ENCODE data around the gene ADD2.

The ADD2 gene

GRCh38 chr2:70733646-70734180 lies 34.3 kb downstream of the ADD2 start:
- no peak for DNase-seq
- Histone ChIP-seq H3K27ac (ENCODE audit: insufficient read depth in 1 of 2, low read depth in 1 of 2, low read length in 2 of 2, poor library complexity in 1 of 2, severe bottlenecking in 2 of 2) (no peak overlapping the region), H3K36me3 (ENCODE audit: control insufficient read depth in 4 of 4, insufficient read depth in 4 of 4, low read length in 3 of 4) (no peaks in the 10 kb centered on the region), H3K9me3 (ENCODE audit: control extremely low read depth in 1 of 5, control insufficient read depth in 4 of 5, insufficient read depth in 2 of 5, low read depth in 1 of 5, low read length in 4 of 5) (no peaks in the 10 kb centered on the region), H3K4me3 (ENCODE audit: control insufficient read depth in 1 of 7, extremely low read depth in 1 of 7, insufficient read depth in 4 of 7, low read depth in 2 of 7, low read length in 6 of 7) (no peak overlapping the region), H3K27me3 (replicated peaks in 2 of 5; ENCODE audit: control insufficient read depth in 4 of 5, insufficient read depth in 5 of 5, low read length in 4 of 5) (peaks cover 6 to 20% (median 16%) of the 10 kb centered on the region in 5 experiments), H3K4me1 (ENCODE audit: control extremely low read depth in 1 of 4, control insufficient read depth in 4 of 4, insufficient read depth in 4 of 4, low read length in 3 of 4) (no peaks in the 10 kb centered on the region)
- ChIA-PET CTCF (no interaction called here), POLR2A (no interaction called here)
- 60% methylated on average over 4 of the region's 7 CpGs for WGBS (ENCODE audit: insufficient coverage)

GRCh38 chr2:70732766-70733645 lies 35.0 kb downstream of the ADD2 start:
- no peaks in the 10 kb centered on the region for H3K9me3 ChIP-seq (ENCODE audit: control extremely low read depth in 1 of 5, control insufficient read depth in 4 of 5, insufficient read depth in 2 of 5, low read depth in 1 of 5, low read length in 4 of 5)
- H3K4me1 ChIP-seq (ENCODE audit: control extremely low read depth in 1 of 4, control insufficient read depth in 4 of 4, insufficient read depth in 4 of 4, low read length in 3 of 4), result no peaks in the 10 kb centered on the region
- ChIA-PET CTCF (no interaction called here), POLR2A (no interaction called here)
- DNase-seq, result no peak
- H3K27me3 ChIP-seq (replicated peaks in 2 of 5; ENCODE audit: control insufficient read depth in 4 of 5, insufficient read depth in 5 of 5, low read length in 4 of 5), result peaks cover 6 to 20% (median 14%) of the 10 kb centered on the region in 5 experiments
- no peak overlapping the region for H3K4me3 ChIP-seq (ENCODE audit: control insufficient read depth in 1 of 7, extremely low read depth in 1 of 7, insufficient read depth in 4 of 7, low read depth in 2 of 7, low read length in 6 of 7)
- WGBS (ENCODE audit: insufficient coverage), result 69% methylated on average over 4 of the region's 6 CpGs
- H3K27ac ChIP-seq (ENCODE audit: insufficient read depth in 1 of 2, low read depth in 1 of 2, low read length in 2 of 2, poor library complexity in 1 of 2, severe bottlenecking in 2 of 2), result no peak overlapping the region
- H3K36me3 ChIP-seq (ENCODE audit: control insufficient read depth in 4 of 4, insufficient read depth in 4 of 4, low read length in 3 of 4), result no peaks in the 10 kb centered on the region

GRCh38 chr2:70730730-70731129 lies 37.3 kb downstream of the ADD2 start:
- Histone ChIP-seq H3K4me1 (ENCODE audit: control extremely low read depth in 1 of 4, control insufficient read depth in 4 of 4, insufficient read depth in 4 of 4, low read length in 3 of 4) (no peaks in the 10 kb centered on the region), H3K4me3 (ENCODE audit: control insufficient read depth in 1 of 7, extremely low read depth in 1 of 7, insufficient read depth in 4 of 7, low read depth in 2 of 7, low read length in 6 of 7) (no peak overlapping the region), H3K36me3 (ENCODE audit: control insufficient read depth in 4 of 4, insufficient read depth in 4 of 4, low read length in 3 of 4) (no peaks in the 10 kb centered on the region), H3K9me3 (ENCODE audit: control extremely low read depth in 1 of 5, control insufficient read depth in 4 of 5, insufficient read depth in 2 of 5, low read depth in 1 of 5, low read length in 4 of 5) (no peaks in the 10 kb centered on the region), H3K27ac (ENCODE audit: insufficient read depth in 1 of 2, low read depth in 1 of 2, low read length in 2 of 2, poor library complexity in 1 of 2, severe bottlenecking in 2 of 2) (no peak overlapping the region), H3K27me3 (replicated peaks in 2 of 5; ENCODE audit: control insufficient read depth in 4 of 5, insufficient read depth in 5 of 5, low read length in 4 of 5) (peaks cover 5 to 18% (median 14%) of the 10 kb centered on the region in 5 experiments)
- no CpG with 5 or more reads among the region's 2 CpGs for WGBS (ENCODE audit: insufficient coverage)
- DNase-seq, result no peak
- ChIA-PET POLR2A (no interaction called here), CTCF (no interaction called here)

- Histone ChIP-seq H3K4me3 (ENCODE audit: control insufficient read depth in 1 of 7, extremely low read depth in 1 of 7, insufficient read depth in 4 of 7, low read depth in 2 of 7, low read length in 6 of 7) (no peak overlapping the region), H3K27ac (ENCODE audit: insufficient read depth in 1 of 2, low read depth in 1 of 2, low read length in 2 of 2, poor library complexity in 1 of 2, severe bottlenecking in 2 of 2) (no peak overlapping the region), H3K27me3 (replicated peaks in 2 of 5; ENCODE audit: control insufficient read depth in 4 of 5, insufficient read depth in 5 of 5, low read length in 4 of 5) (peaks cover 4 to 15% (median 10%) of the 10 kb centered on the region in 5 experiments), H3K9me3 (ENCODE audit: control extremely low read depth in 1 of 5, control insufficient read depth in 4 of 5, insufficient read depth in 2 of 5, low read depth in 1 of 5, low read length in 4 of 5) (no peaks in the 10 kb centered on the region), H3K4me1 (ENCODE audit: control extremely low read depth in 1 of 4, control insufficient read depth in 4 of 4, insufficient read depth in 4 of 4, low read length in 3 of 4) (no peaks in the 10 kb centered on the region), H3K36me3 (ENCODE audit: control insufficient read depth in 4 of 4, insufficient read depth in 4 of 4, low read length in 3 of 4) (no peaks in the 10 kb centered on the region)
- CTCF ChIA-PET, result no interaction called here
- DNase-seq, result no peak
- POLR2A ChIA-PET, result no interaction called here
- no CpG with 5 or more reads among the region's 1 CpG for WGBS (ENCODE audit: insufficient coverage)
Observed at GRCh38 chr2:70729647-70730046, 38.4 kb downstream of the ADD2 start.

- no peak overlapping the region for H3K27ac ChIP-seq (ENCODE audit: insufficient read depth in 1 of 2, low read depth in 1 of 2, low read length in 2 of 2, poor library complexity in 1 of 2, severe bottlenecking in 2 of 2)
- WGBS (ENCODE audit: insufficient coverage), result 70% methylated on average over 5 of the region's 7 CpGs
Observed at GRCh38 chr2:70728128-70728527, 39.9 kb downstream of the ADD2 start.

GRCh38 chr2:70726947-70727725 lies 40.9 kb downstream of the ADD2 start:
- H3K9me3 ChIP-seq (ENCODE audit: control extremely low read depth in 1 of 5, control insufficient read depth in 4 of 5, insufficient read depth in 2 of 5, low read depth in 1 of 5, low read length in 4 of 5), result no peaks in the 10 kb centered on the region
- no peaks in the 10 kb centered on the region for H3K36me3 ChIP-seq (ENCODE audit: control insufficient read depth in 4 of 4, insufficient read depth in 4 of 4, low read length in 3 of 4)
- ChIA-PET CTCF (interaction anchor here (1.4 kb wide), 1 partner anchor 41 kb away, joined by 3 read pairs; the partner anchor contains the start of gene ADD2), POLR2A (no interaction called here)
- H3K27ac ChIP-seq (ENCODE audit: insufficient read depth in 1 of 2, low read depth in 1 of 2, low read length in 2 of 2, poor library complexity in 1 of 2, severe bottlenecking in 2 of 2), result no peak overlapping the region
- peaks cover 0 to 12% (median 0%) of the 10 kb centered on the region in 5 experiments for H3K27me3 ChIP-seq (replicated peaks in 2 of 5; ENCODE audit: control insufficient read depth in 4 of 5, insufficient read depth in 5 of 5, low read length in 4 of 5)
- H3K4me3 ChIP-seq (ENCODE audit: control insufficient read depth in 1 of 7, extremely low read depth in 1 of 7, insufficient read depth in 4 of 7, low read depth in 2 of 7, low read length in 6 of 7), result no peak overlapping the region
- DNase-seq, result no peak
- WGBS (ENCODE audit: insufficient coverage), result 96% methylated on average over 10 of the region's 11 CpGs
- no peaks in the 10 kb centered on the region for H3K4me1 ChIP-seq (ENCODE audit: control extremely low read depth in 1 of 4, control insufficient read depth in 4 of 4, insufficient read depth in 4 of 4, low read length in 3 of 4)

More at GRCh38 chr2:70728128-70728527, 39.9 kb downstream of the ADD2 start:
- ChIA-PET POLR2A (no interaction called here), CTCF (no interaction called here)
- Histone ChIP-seq H3K4me1 (ENCODE audit: control extremely low read depth in 1 of 4, control insufficient read depth in 4 of 4, insufficient read depth in 4 of 4, low read length in 3 of 4) (no peaks in the 10 kb centered on the region), H3K27me3 (replicated peaks in 2 of 5; ENCODE audit: control insufficient read depth in 4 of 5, insufficient read depth in 5 of 5, low read length in 4 of 5) (peaks cover 0 to 9% (median 0%) of the 10 kb centered on the region in 5 experiments), H3K36me3 (ENCODE audit: control insufficient read depth in 4 of 4, insufficient read depth in 4 of 4, low read length in 3 of 4) (no peaks in the 10 kb centered on the region), H3K4me3 (ENCODE audit: control insufficient read depth in 1 of 7, extremely low read depth in 1 of 7, insufficient read depth in 4 of 7, low read depth in 2 of 7, low read length in 6 of 7) (no peak overlapping the region), H3K9me3 (ENCODE audit: control extremely low read depth in 1 of 5, control insufficient read depth in 4 of 5, insufficient read depth in 2 of 5, low read depth in 1 of 5, low read length in 4 of 5) (no peaks in the 10 kb centered on the region)
- DNase-seq, result no peak

- Histone ChIP-seq H3K9me3 (ENCODE audit: control extremely low read depth in 1 of 5, control insufficient read depth in 4 of 5, insufficient read depth in 2 of 5, low read depth in 1 of 5, low read length in 4 of 5) (no peaks in the 10 kb centered on the region), H3K27ac (ENCODE audit: insufficient read depth in 1 of 2, low read depth in 1 of 2, low read length in 2 of 2, poor library complexity in 1 of 2, severe bottlenecking in 2 of 2) (no peak overlapping the region), H3K4me3 (ENCODE audit: control insufficient read depth in 1 of 7, extremely low read depth in 1 of 7, insufficient read depth in 4 of 7, low read depth in 2 of 7, low read length in 6 of 7) (no peak overlapping the region), H3K27me3 (replicated peaks in 2 of 5; ENCODE audit: control insufficient read depth in 4 of 5, insufficient read depth in 5 of 5, low read length in 4 of 5) (peaks cover 0 to 13% (median 0%) of the 10 kb centered on the region in 5 experiments), H3K36me3 (ENCODE audit: control insufficient read depth in 4 of 4, insufficient read depth in 4 of 4, low read length in 3 of 4) (no peaks in the 10 kb centered on the region), H3K4me1 (ENCODE audit: control extremely low read depth in 1 of 4, control insufficient read depth in 4 of 4, insufficient read depth in 4 of 4, low read length in 3 of 4) (no peaks in the 10 kb centered on the region)
- DNase-seq, result no peak
- WGBS (ENCODE audit: insufficient coverage), result 94% methylated on average over 3 of the region's 3 CpGs
- ChIA-PET POLR2A (no interaction called here), CTCF (no interaction called here)
Observed at GRCh38 chr2:70725505-70725904, 42.5 kb downstream of the ADD2 start.

Data from common myeloid progenitor, CD34-positive (primary cell).